Activated naive CD8-positive, alpha-beta T cell treated with anti-CD3 and anti-CD28 coated beads, Interleukin-2, amount 50 U/mL, for 16 hours (primary cell): ENCODE measurements around the gene TBATA.

Source experiments
- DNase-seq: peaks from one replicate; pipeline ENCODE4 v3.0.0-alpha.2; 2020; ENCODE audit warnings: low read depth, low spot score

The TBATA gene

DNA sequence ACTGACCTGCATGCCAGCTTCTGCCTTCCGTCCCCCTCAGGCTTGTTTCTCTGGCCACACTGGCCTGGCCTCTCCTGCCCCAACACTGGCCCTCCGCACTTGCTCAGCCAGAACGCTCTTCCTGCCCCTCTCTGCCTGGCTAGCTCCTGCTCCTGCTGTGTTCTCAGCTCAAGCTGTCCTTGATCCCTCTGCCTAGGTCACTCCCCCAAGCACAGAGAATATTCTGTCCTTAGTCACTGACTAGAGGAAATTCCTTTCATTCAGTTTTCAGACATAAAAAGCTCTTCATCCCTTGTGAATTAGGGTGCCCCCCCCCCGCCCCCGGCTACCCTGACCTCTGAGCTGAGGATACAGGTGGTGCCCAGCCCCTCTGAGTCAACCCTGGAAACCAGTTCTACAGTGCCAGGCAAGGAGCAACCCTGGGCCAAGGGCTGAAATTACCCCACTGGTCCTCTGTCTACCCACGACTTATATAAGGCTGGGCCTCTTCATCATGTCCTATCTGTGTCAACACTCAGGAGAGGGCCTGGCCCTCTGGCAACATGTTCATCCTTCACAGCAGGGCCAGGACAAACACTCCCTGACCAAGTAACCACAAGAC lies 23.9 kb upstream of the TBATA start:
- no peak for DNase-seq

GRCh38 chr10:70807556-70807955 lies 22.4 kb upstream of the TBATA start:
- no peak for DNase-seq

DNA sequence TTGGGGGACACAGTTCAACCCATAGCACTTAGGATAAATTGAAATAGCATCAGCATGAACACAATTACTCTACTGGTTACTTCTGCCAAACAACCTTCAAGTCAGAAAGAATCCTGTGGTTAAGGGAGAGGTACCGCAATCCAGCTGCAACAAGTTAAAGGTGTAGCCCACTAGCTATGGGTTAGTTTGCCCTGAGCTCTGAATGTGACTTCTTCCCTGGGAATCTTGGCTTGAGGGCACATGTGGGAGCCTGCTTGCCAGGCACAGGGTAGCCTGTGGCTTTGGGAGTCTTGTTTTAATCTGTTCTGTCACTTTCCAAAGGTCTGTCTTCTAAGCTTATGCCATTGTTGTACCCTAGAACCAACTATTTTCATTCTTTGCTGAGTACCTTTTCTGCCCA lies 21.7 kb upstream of the TBATA start:
- DNase-seq: no peak

- no peak for DNase-seq
These were observed 20.5 kb upstream of the TBATA start for GRCh38 chr10:70805619-70806215.

- DNase-seq: no peak
These were observed 19.2 kb upstream of the TBATA start for GRCh38 chr10:70804421-70804808.

DNA sequence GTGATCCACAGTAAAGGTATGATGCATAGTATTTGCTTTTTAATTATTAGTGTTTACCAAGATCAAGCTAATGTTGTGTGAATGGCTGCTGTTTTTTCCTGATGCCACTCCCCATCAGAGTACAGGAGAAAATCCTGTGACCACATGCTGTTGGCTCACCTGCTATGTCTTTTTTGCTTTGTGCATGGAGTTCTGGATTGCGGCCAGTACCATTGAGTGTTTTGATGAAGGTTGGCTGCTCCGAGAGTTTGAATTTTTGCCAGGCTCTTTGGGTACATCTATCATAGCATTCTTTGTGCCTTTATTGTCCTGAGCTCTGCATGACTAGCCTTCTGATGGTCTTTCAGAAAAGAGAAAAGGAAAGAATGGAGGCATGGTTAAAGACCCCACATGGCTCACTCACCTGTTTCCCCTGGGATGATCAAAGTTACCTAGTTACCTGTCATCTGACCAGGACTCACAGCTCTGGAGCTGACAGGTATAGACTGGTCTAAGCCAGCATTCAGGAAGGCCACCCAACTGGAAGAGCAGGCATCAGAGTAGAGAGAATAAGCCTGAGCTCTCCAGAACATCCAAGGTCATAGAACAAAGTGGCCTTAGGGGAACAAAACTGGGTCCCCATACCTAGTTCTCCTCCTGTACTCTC lies 18.7 kb upstream of the TBATA start:
- DNase-seq: no peak

DNA sequence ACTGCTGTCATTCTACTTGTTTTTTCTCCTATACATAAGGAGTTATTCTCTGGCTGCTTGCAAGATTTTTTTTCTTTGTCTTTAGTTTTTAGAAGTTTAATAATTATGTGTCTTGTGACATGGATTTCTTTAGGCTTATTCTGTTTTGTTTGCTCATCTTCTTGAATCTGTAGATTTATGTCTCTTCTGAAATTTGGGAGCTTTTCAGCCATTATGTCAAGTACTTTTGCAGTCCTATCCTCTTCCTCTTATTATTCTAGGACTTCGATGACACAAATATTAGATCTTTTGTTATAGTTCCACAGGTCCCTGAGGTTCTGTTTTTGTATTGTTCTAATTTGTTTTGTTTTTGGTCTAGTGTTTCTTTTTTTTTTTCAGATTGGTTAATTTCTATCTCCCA lies 16.7 kb upstream of the TBATA start:
- no peak for DNase-seq

DNA sequence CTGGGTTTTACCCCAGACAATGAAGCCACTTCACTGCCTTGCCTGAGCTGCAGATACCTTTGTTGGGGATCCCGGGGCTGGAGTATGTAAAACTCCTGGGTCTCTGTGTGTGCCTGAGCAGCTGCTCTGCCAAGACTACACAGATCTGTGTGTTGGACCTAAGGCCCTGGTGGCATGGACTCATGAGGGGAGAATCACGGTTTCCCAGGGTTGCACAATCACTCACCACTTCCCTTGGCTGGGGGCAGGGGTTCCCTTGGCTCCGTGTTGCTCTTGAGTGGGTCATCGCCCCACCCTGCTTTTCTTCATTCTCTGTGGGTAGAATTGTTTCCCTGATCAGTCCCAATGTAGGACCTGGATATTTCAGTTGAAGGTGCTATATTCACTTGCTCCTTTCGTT lies 13.9 kb upstream of the TBATA start:
- DNase-seq: no peak

DNA sequence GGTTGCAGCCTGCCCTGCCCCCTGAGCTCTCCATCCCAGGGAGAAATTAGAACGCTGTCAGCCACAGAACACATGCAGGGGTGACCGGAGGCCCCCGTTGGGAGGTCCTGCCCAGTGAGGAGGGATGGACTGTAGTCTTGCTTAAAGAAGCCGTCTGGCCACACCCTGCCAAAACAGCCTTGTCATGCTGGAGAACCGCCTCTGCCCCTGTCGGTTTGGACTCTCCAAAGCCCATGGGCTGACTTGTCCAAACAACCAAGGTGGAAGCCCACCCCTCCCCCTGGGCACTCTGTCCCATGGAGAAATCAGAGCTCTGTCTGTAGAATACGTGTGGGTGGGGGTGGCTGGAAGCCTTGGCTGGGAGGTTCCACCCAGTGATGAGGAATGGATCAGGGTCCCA lies 12.7 kb upstream of the TBATA start:
- DNase-seq: no peak

DNA sequence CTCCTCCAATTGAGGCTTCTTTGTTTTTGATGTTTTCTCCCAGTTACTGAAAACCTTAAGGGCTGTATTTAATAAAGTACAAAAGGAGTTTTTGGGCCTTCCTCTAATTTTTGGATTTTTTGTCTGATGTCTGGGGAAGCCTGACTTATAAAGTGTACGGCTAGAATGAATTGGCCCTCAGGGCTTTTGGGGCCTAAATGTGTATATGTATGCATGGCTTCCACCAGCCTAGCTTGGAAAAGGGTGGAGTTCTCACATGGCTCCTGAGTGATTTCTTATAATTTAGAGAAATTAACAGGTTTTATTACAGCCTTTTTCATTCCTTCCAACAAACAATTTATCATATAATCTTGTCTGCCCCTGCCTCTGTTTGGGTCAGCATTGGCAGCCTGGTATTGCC lies 10.4 kb upstream of the TBATA start:
- DNase-seq: no peak

- no peak for DNase-seq
These were observed 6.3 kb upstream of the TBATA start for GRCh38 chr10:70791386-70792039.

DNA sequence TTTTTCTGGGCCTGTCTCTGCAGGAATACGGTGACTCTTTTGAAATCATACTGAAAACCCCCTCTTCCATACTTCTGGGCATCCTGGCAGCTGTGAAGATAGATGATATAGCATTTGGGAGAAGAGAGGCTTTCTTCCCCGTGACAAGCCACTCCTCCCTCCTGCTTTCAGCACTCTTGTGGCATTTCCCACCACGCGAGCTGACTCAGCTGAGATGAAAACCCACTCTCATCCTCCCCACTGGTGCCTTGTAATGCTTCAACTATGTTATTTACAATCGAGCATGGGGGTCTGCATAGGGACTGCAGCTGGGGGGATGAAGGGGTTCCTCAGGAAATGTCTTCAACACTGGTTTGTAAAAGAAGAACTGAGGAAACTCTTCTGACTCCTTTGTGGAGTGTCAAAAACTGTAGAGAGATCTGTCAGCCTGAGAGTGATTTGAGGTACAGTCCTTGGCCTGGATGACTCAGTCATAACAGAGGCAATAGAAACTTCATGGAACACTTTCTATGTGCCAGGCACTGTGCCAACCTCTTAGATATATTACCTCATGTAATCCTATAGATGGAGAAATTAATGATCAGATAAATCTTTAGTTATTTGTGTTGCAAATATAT lies 1.7 kb upstream of the TBATA start:
- no peak for DNase-seq

DNA sequence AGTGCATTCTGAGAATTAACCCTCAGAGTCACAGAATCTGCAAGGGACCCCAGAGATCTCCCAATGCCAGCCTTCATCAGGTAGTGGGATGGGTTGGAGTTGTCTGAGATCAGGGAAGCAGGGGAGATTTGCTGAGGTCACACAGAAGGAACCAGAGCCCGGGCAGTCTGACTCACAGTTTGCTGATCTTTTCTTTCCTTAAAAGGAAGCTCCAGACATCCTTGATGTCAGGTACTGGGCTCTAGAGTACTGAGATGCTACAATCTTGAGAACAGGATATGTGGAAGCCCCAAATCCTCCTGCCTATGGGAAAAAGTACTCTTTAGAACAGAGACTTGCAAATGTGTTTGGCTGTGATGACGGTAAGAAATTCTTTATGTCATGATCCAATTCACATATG lies 706 bp downstream of the TBATA start:
- DNase-seq: no peak

GRCh38 chr10:70784016-70784415 lies 1.2 kb downstream of the TBATA start:
- DNase-seq: no peak

GRCh38 chr10:70782746-70783680 lies 2.2 kb downstream of the TBATA start:
- no peak for DNase-seq

DNA sequence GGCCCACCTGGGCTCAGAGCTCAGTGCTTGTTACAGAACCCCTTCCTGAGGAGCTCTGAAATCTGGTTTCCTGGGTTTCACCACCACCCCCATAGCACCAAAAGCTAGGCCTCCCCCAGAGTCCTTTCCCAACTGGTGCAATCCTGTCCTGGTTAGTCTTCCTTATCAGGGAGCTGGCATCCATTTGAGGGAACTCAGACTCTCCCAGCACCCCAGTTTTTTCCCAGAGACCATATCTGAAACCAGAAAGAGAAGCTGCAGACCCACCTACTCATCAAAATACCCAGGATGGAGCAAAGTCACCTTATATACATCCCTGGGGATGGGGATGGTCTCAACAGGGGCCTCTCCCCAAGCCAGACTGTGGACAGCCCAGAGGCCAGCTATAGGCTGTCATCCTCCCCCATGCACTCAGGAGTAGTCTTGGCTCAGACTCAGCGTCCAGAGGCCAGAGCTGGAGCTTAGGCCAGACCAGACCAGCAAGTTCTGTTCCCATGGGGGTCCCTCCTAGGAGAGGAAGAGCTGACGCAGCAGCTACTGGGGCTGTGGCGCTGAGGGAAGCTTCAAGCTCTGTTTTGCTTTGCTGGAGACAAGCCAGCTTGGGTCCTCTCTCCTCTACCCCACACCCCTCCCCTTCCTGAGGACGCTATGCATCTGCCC lies 3.0 kb downstream of the TBATA start:
- DNase-seq: no peak

DNA sequence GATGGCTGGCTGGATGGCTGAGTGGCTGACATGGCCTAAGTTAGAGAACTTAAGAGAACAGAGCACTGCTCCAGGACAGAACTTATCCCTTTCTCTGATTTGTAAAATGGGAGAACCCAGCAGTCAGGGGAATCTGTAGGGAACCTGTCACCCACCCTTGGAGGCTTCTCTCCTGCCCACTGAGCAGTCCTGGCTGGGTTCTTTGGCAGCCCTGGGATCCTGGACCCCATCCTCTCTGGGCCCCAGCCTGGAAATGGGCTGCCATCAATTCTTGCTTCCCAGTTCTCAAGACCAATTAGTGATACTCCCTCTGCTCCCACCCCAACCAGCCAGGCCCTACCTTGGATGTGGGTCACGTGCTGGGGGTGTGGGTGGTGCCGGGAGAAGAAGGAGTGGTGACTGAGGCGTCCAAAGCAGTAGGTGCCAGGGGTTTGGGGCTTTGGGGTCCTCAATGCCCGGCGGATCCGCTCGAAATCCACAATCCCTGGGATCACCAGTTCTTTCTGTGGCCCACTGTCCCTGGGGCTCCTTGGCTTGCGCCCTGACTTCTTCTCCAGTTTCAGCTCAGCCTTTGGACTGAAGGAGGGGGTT lies 3.6 kb downstream of the TBATA start:
- no peak for DNase-seq

- DNase-seq: no peak
These were observed 4.4 kb downstream of the TBATA start for GRCh38 chr10:70780772-70781171.

DNA sequence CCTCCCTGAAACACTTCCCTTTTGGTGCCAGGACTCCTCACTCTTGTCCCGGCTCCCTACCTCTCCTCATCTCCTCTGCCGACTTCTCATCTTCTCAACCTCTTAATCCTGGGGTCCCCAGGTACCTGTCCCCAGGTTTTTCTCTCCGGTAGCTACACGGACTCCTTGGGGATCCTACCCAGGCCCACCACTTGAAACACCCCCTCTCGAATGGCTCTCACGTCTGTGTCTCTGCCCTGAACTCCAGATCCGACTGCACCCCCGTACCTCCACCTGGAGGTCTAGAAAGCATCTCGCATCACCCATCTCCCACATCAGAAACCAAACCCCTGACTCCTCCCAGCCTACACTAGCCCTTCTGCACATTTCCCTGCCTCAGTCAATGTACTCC lies 4.8 kb downstream of the TBATA start:
- DNase-seq: no peak
